SK-N-SH treated with all-trans-retinoic acid at 6 μM for 48 hours (cell line): ENCODE results near the gene ELMO1.

Source experiments
- ATAC-seq: fragments of 200-7000 bp; cut with Tn5 transposase; 3 replicates; pipeline ENCODE4 v1.9.1; 2020; ENCODE audit warnings: mild to moderate bottlenecking, moderate library complexity
- ARNTL ChIP-seq: fragments of 450-650 bp; formaldehyde crosslinking; IDR thresholded peaks from 2 replicates; pipeline ENCODE4 v1.5.0; 2020; ENCODE audit warnings: low read depth, mild to moderate bottlenecking, moderate library complexity, borderline replicate concordance
- BACH2 ChIP-seq: fragments of 250-450 bp; sonication (Bioruptor Pico); IDR thresholded peaks from 2 replicates; pipeline ENCODE4 v1.9.0; 2021; ENCODE audit warnings: mild to moderate bottlenecking, borderline replicate concordance
- CREB5 ChIP-seq: fragments of 250-450 bp; sonication (Bioruptor Pico); IDR thresholded peaks from 2 replicates; pipeline ENCODE4 v1.5.1; 2020; ENCODE audit warnings: low read depth, mild to moderate bottlenecking, moderate library complexity
- CSDC2 ChIP-seq: fragments of 250-450 bp; sonication (Bioruptor Pico); IDR thresholded peaks from 2 replicates; pipeline ENCODE4 v1.5.0; 2020; ENCODE audit warnings: mild to moderate bottlenecking, moderate library complexity
- ESRRG ChIP-seq: fragments of 250-450 bp; sonication (Bioruptor Pico); IDR thresholded peaks from 2 replicates; pipeline ENCODE4 v1.6.1; 2021; ENCODE audit warnings: mild to moderate bottlenecking
- GLIS3 ChIP-seq: fragments of 250-450 bp; sonication (Bioruptor Pico); IDR thresholded peaks from 2 replicates; pipeline ENCODE4 v1.5.0; 2020; ENCODE audit warnings: mild to moderate bottlenecking, moderate library complexity
- ISL1 ChIP-seq: fragments of 250-450 bp; sonication (Bioruptor Pico); IDR thresholded peaks from 2 replicates; pipeline ENCODE4 v2.1.2; 2022; ENCODE audit warnings: mild to moderate bottlenecking, moderate library complexity
- OSR1 ChIP-seq: fragments of 250-450 bp; sonication (Bioruptor Pico); IDR thresholded peaks from 2 replicates; pipeline ENCODE4 v1.8.0; 2022; ENCODE audit warnings: moderate library complexity, mild to moderate bottlenecking, inconsistent platforms
- PPARA ChIP-seq: fragments of 250-450 bp; sonication (Bioruptor Pico); IDR thresholded peaks from 2 replicates; pipeline ENCODE4 v1.5.0; 2020; ENCODE audit warnings: mild to moderate bottlenecking, borderline replicate concordance
- RARB ChIP-seq: fragments of 250-450 bp; sonication (Bioruptor Pico); IDR thresholded peaks from 2 replicates; pipeline ENCODE4 v1.8.0; 2021; ENCODE audit warnings: mild to moderate bottlenecking, moderate library complexity
- SNAI2 ChIP-seq: fragments of 250-450 bp; sonication (Bioruptor Pico); IDR thresholded peaks from 2 replicates; pipeline ENCODE4 v1.5.0; 2020; ENCODE audit warnings: mild to moderate bottlenecking, moderate library complexity
- TCF4 ChIP-seq: fragments of 250-450 bp; sonication (Bioruptor Pico); IDR thresholded peaks from 2 replicates; pipeline ENCODE4 v1.8.0; 2021; ENCODE audit warnings: mild to moderate bottlenecking, moderate library complexity, borderline replicate concordance
- TSHZ2 ChIP-seq: fragments of 250-450 bp; sonication (Bioruptor Pico); IDR thresholded peaks from 2 replicates; pipeline ENCODE4 v1.5.0; 2020; ENCODE audit warnings: mild to moderate bottlenecking, moderate library complexity
- ZC3H10 ChIP-seq: fragments of 250-450 bp; sonication (Bioruptor Pico); IDR thresholded peaks from 2 replicates; pipeline ENCODE4 v1.5.1; 2021; ENCODE audit warnings: mild to moderate bottlenecking, moderate library complexity
- ZFP30 ChIP-seq: fragments of 450-650 bp; formaldehyde crosslinking; IDR thresholded peaks from 2 replicates; pipeline ENCODE4 v1.5.0; 2022; ENCODE audit warnings: mild to moderate bottlenecking, moderate library complexity
- ZNF565 ChIP-seq: fragments of 450-650 bp; formaldehyde crosslinking; conservative IDR thresholded peaks from 2 replicates; pipeline ENCODE4 v1.5.0; 2020; ENCODE audit warnings: low read depth, mild to moderate bottlenecking, moderate library complexity
- ZNF70 ChIP-seq: fragments of 450-650 bp; formaldehyde crosslinking; IDR thresholded peaks from 2 replicates; pipeline ENCODE4 v1.5.0; 2020; ENCODE audit warnings: mild to moderate bottlenecking, moderate library complexity
- ZNF8 ChIP-seq: fragments of 450-650 bp; formaldehyde crosslinking; IDR thresholded peaks from 2 replicates; pipeline ENCODE4 v1.5.0; 2020; ENCODE audit warnings: mild to moderate bottlenecking, moderate library complexity
- TF ChIP-seq, protein P1 (sequence below): fragments of 250-450 bp; sonication (Bioruptor Pico); IDR thresholded peaks from 2 replicates; pipeline ENCODE4 v1.5.1; 2021; ENCODE audit warnings: mild to moderate bottlenecking, moderate library complexity
- TF ChIP-seq, protein P2 (sequence below): fragments of 250-450 bp; sonication (Bioruptor Pico); IDR thresholded peaks from 2 replicates; pipeline ENCODE4 v1.8.0; 2021; ENCODE audit warnings: low read depth, mild to moderate bottlenecking, moderate library complexity, borderline replicate concordance
- TF ChIP-seq, protein P3 (sequence below): fragments of 250-450 bp; sonication (Bioruptor Pico); IDR thresholded peaks from 2 replicates; pipeline ENCODE4 v1.8.0; 2020; ENCODE audit warnings: mild to moderate bottlenecking, moderate library complexity, borderline replicate concordance

The ELMO1 gene

GRCh38 chr7:37193775-37194135 is 254.9 kb downstream of the ELMO1 start:
- no peak for TF ChIP-seq CSDC2
- TF ChIP-seq, all 23 proteins: peak for 0
- ATAC-seq, result no peak

- no peak; the same call in 2 of the 3 replicates for ATAC-seq
- TF ChIP-seq CSDC2 (no peak), SNAI2 (CRISPR knock-in tag) (no peak)
These were observed 255.4 kb downstream of the ELMO1 start for GRCh38 chr7:37193087-37193774.

DNA sequence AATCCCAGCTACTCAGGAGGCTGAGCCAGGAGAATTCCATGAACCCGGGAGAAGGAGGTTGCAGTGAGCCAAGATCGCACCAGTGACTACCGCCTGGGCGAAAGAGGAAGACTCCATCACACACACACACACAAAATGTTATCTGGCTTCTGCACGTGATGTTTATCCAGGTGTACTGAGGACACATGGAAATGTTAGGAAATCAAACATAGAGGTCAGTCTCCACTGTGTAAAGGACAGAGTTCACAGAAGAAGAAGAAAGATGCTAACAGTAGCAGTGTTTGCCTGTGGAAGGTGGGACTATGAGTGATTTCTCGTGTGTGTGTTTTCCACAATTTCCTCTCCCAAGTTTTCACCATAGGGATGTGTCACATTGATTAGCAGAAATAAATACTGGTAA is 256.9 kb downstream of the ELMO1 start:
- no peak for ATAC-seq
- no peak for TF ChIP-seq TCF4 (CRISPR knock-in tag)
- TF ChIP-seq ZNF8 (CRISPR knock-in tag), result no peak
- TF ChIP-seq CREB5 (CRISPR knock-in tag), result no peak
- no peak for TF ChIP-seq ZNF70 (CRISPR knock-in tag)
- TF ChIP-seq, protein P1, sequence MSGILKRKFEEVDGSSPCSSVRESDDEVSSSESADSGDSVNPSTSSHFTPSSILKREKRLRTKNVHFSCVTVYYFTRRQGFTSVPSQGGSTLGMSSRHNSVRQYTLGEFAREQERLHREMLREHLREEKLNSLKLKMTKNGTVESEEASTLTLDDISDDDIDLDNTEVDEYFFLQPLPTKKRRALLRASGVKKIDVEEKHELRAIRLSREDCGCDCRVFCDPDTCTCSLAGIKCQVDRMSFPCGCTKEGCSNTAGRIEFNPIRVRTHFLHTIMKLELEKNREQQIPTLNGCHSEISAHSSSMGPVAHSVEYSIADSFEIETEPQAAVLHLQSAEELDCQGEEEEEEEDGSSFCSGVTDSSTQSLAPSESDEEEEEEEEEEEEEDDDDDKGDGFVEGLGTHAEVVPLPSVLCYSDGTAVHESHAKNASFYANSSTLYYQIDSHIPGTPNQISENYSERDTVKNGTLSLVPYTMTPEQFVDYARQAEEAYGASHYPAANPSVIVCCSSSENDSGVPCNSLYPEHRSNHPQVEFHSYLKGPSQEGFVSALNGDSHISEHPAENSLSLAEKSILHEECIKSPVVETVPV (CRISPR knock-in tag), result no peak
- no peak for TF ChIP-seq ESRRG
- TF ChIP-seq ISL1 (CRISPR knock-in tag), result no peak
- TF ChIP-seq RARB, result no peak
- no peak for TF ChIP-seq OSR1 (CRISPR knock-in tag)
- TF ChIP-seq TSHZ2, result no peak
- TF ChIP-seq, all 23 proteins: peak for 0

DNA sequence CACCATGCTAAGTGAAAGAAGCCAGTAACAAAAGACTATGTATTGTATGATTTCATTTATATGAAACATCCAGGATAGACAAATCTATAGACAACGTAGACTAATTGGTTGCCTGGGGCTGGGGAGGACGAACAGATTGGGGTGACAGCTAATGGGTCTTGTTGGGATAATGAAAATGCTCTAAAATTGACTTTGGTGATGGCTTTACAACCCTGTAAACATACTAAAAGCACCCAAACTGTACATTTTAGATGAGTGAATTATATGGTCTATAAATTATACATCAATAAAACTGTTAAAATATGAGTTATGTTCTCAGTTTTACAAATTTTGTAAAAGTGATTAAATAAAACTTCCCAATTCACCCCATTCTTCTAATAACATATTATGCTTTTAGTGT is 261.5 kb downstream of the ELMO1 start:
- no peak for ATAC-seq
- TF ChIP-seq ZFP30, result no peak
- TF ChIP-seq SNAI2 (CRISPR knock-in tag), result no peak
- TF ChIP-seq CSDC2, result no peak
- TF ChIP-seq, protein P2, sequence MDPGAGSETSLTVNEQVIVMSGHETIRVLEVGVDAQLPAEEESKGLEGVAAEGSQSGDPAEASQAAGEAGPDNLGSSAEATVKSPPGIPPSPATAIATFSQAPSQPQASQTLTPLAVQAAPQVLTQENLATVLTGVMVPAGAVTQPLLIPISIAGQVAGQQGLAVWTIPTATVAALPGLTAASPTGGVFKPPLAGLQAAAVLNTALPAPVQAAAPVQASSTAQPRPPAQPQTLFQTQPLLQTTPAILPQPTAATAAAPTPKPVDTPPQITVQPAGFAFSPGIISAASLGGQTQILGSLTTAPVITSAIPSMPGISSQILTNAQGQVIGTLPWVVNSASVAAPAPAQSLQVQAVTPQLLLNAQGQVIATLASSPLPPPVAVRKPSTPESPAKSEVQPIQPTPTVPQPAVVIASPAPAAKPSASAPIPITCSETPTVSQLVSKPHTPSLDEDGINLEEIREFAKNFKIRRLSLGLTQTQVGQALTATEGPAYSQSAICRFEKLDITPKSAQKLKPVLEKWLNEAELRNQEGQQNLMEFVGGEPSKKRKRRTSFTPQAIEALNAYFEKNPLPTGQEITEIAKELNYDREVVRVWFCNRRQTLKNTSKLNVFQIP, result no peak
- no peak for TF ChIP-seq PPARA (CRISPR knock-in tag)
- TF ChIP-seq, protein P3, sequence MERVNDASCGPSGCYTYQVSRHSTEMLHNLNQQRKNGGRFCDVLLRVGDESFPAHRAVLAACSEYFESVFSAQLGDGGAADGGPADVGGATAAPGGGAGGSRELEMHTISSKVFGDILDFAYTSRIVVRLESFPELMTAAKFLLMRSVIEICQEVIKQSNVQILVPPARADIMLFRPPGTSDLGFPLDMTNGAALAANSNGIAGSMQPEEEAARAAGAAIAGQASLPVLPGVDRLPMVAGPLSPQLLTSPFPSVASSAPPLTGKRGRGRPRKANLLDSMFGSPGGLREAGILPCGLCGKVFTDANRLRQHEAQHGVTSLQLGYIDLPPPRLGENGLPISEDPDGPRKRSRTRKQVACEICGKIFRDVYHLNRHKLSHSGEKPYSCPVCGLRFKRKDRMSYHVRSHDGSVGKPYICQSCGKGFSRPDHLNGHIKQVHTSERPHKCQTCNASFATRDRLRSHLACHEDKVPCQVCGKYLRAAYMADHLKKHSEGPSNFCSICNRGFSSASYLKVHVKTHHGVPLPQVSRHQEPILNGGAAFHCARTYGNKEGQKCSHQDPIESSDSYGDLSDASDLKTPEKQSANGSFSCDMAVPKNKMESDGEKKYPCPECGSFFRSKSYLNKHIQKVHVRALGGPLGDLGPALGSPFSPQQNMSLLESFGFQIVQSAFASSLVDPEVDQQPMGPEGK, result no peak
- TF ChIP-seq OSR1 (CRISPR knock-in tag), result no peak
- TF ChIP-seq BACH2 (CRISPR knock-in tag), result no peak
- no peak for TF ChIP-seq ZC3H10 (CRISPR knock-in tag)
- no peak for TF ChIP-seq GLIS3 (CRISPR knock-in tag)
- no peak for TF ChIP-seq ARNTL
- no peak for TF ChIP-seq ZNF8 (CRISPR knock-in tag)
- TF ChIP-seq ZNF565 (CRISPR knock-in tag), result no peak
- TF ChIP-seq TSHZ2, result no peak
